ENCODE measurements around the gene OR5C1.

OR5C1 gene

DNA sequence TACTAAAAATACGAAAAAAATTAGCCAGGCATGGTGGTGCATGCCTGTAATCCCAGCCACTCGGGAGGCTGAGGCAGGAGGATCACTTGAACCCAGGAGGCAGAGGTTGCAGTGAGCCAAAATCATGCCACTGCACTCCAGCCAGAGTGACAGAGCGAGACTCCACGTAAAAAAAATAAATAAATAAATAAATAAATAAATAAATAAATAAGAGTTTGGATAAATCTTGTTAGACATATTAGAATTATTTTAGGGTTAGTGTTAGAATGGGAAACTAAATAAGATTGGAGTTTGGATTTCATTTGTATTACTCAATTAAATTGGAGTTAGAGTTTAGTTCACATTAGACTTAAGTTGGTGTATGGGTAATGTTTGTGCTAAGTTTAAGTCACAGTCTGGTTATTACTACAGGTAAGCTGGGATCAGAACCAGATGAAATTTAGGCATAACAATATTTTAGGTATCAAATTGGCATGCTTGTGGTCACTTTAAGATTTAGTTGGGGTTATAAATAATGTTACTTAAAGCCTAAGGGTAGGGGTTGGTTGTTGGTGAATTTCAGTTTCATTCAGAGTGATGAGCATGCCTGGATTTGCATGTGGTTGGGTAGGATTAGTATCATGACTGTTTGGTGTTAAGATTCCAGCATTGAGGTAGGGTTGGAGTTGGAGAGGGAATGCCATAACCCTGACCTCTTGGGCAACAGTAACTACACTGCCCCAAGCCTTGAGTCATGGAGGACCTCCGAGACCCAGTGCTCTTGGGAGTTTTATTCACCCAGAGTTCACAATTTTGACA is 3.3 kb downstream of the OR5C1 start:
- in situ Hi-C loops (cut with MboI; ENCODE audit: low pct_unique_long_range_greater_than_20kb, low sequenced_read_pairs, unreplicated experiment) = no loop called here
- TF ChIP-seq, protein P1, sequence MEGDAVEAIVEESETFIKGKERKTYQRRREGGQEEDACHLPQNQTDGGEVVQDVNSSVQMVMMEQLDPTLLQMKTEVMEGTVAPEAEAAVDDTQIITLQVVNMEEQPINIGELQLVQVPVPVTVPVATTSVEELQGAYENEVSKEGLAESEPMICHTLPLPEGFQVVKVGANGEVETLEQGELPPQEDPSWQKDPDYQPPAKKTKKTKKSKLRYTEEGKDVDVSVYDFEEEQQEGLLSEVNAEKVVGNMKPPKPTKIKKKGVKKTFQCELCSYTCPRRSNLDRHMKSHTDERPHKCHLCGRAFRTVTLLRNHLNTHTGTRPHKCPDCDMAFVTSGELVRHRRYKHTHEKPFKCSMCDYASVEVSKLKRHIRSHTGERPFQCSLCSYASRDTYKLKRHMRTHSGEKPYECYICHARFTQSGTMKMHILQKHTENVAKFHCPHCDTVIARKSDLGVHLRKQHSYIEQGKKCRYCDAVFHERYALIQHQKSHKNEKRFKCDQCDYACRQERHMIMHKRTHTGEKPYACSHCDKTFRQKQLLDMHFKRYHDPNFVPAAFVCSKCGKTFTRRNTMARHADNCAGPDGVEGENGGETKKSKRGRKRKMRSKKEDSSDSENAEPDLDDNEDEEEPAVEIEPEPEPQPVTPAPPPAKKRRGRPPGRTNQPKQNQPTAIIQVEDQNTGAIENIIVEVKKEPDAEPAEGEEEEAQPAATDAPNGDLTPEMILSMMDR (IDR thresholded peaks at IDR 0.05; ENCODE audit: extremely low read depth, insufficient read depth, missing control alignments) = no peak
- DNase-seq (ENCODE audit: low spot score) = no peak

- in situ Hi-C loops (cut with MboI; ENCODE audit: low pct_unique_long_range_greater_than_20kb, low sequenced_read_pairs, unreplicated experiment) = no loop called here
- TF ChIP-seq, protein P1 (IDR thresholded peaks at IDR 0.05; ENCODE audit: extremely low read depth, insufficient read depth, missing control alignments) = no peak
- no peak for DNase-seq (ENCODE audit: low spot score)
These were observed 8.8 kb downstream of the OR5C1 start for GRCh38 chr9:122797316-122798063.

GRCh38 chr9:122800066-122801060 is 11.6 kb downstream of the OR5C1 start, which contains the start of gene OR1K1:
Gene OR1K1 (plus strand): TSS chr9:122800123. CDS start chr9:122800123, 0 bp downstream.
- TF ChIP-seq, protein P1 (IDR thresholded peaks at IDR 0.05; ENCODE audit: extremely low read depth, insufficient read depth, missing control alignments) = no peak
- in situ Hi-C loops (cut with MboI; ENCODE audit: low pct_unique_long_range_greater_than_20kb, low sequenced_read_pairs, unreplicated experiment) = loop anchor here (25.0 kb wide), 1 partner anchor 688 kb away; no protein-coding TSS in a partner anchor
- no peak for DNase-seq (ENCODE audit: low spot score)

GRCh38 chr9:122806661-122807060 is 17.9 kb downstream of the OR5C1 start:
- in situ Hi-C loops (cut with MboI; ENCODE audit: low pct_unique_long_range_greater_than_20kb, low sequenced_read_pairs, unreplicated experiment) = loop anchor here (25.0 kb wide), 1 partner anchor 694 kb away; no protein-coding TSS in a partner anchor
- TF ChIP-seq, protein P1 (IDR thresholded peaks at IDR 0.05; ENCODE audit: extremely low read depth, insufficient read depth, missing control alignments) = no peak
- no peak for DNase-seq (ENCODE audit: low spot score)

DNA sequence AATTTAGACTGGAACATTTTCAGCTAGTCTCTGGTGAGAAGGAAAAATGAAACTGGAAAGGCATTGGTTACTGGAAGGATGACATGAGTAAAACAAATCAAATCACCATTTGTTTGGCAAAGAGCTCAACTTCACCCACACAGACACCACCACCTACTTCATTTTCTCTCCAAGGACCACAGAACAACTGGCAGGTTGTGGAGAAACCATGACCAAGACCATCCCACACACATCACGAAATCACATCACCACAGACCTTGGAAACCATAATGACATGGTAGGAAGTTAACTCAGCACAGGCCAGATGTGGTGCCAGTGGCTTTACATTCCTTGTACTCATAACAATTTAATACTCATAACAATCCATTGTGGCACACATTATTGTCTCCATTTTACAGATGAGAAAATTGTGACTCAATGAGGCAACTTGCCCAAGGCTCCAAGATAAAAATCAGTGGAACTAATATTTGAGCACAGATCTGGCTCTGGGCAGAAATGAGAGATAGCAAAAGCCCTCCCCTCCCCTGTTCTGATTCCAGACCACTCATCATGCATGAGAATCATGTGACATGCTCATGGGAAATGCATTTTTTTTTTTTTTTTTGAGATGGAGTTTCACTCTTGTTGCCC is 18.7 kb downstream of the OR5C1 start:
- in situ Hi-C loops (cut with MboI; ENCODE audit: low pct_unique_long_range_greater_than_20kb, low sequenced_read_pairs, unreplicated experiment) = loop anchor here (25.0 kb wide), 1 partner anchor 695 kb away; no protein-coding TSS in a partner anchor
- no peak for DNase-seq (ENCODE audit: low spot score)
- TF ChIP-seq, protein P1 (IDR thresholded peaks at IDR 0.05; ENCODE audit: extremely low read depth, insufficient read depth, missing control alignments) = no peak
